HG02943 (cell line): Measurements from ENCODE around the gene STRADA.

Experiments used
- ATAC-seq: cut with Tn5 transposase; IDR thresholded peaks from one replicate; pipeline ENCODE4 v1.9.1; 2021; ENCODE audit warnings: mild to moderate bottlenecking, low read depth, moderate library complexity; ENCODE audit not compliant: unreplicated experiment

The STRADA gene

DNA sequence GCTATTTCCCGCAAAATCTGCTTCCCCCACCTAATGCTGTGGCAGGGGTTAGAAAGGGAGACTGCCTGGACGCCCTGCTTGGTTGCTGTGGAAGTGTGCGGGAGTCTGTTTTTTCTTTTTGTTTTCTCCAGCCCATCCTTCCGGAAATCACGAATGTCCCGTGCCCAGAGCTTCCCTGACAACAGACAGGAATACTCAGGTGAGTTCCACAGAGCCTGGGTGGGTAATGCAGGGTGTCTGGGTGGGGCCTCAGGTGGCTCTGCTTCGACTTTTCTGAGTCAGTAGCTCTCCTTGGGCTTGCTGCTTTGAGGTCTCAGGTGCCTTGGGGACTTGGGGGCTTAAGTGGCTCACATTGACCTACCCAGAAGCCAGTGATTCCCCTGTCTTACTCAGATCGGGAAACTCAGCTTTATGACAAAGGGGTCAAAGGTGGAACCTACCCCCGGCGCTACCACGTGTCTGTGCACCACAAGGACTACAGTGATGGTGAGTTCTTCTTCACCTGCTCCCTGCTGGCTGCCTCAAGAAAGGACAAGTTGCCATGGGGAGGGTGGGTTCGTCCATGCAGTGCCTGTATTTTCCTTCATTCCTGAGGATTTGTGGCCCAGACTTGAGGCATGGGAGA is 53.1 kb downstream of the STRADA start:
- ATAC-seq: no peak

DNA sequence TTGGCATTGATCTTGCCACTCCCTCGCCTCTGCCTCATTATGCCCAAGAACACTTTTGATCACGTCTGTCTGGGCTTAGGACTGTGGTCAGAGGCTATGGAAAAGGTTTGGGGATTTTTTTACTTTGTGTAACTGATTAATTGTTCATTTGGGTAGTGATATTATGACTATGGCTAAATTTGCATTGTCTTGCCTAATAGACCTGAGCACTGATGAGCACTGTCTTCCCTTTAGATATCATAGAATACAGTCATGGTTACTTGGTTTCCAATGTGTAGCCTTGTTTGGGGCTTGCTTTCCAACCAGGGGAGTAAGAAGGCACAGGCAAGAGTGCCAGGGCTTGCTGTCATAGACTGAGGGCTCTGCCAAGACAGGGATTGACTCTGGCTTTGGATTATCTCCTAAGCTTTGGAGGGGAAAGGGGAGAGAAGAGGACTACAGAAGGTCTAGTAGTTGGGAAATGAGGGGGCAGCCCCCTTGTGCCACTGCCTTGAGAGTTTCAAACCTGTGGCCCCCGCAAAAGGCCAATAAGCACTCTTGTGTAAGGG is 55.4 kb downstream of the STRADA start:
- ATAC-seq: no peak

GRCh38 chr17:63685578-63685977 is 56.0 kb downstream of the STRADA start:
- ATAC-seq: no peak

- ATAC-seq: no peak
Measured at GRCh38 chr17:63685041-63685440, 56.6 kb downstream of the STRADA start.

GRCh38 chr17:63682981-63683380 is 58.6 kb downstream of the STRADA start:
- ATAC-seq: no peak

DNA sequence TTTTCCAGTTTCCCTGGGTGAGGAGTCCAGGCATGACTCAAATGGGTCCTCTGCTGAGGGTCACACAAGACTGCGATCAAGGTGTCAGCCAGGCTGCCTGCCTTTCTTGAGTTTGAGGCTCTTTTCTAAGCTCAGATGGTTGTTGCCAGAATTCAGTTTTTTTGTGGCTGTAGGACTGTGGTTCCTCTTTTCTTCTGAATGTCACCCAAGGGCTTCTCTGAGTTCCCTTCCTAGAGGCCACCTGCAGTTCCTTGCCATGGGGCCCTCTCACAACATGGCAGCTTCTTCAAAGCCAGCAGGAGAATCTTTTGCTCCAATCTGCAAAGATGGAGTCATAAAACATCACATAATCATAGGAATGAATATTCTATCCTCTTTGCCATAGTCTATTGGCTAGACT is 59.2 kb downstream of the STRADA start:
- no peak for ATAC-seq

GRCh38 chr17:63681530-63681929 is 60.1 kb downstream of the STRADA start:
- ATAC-seq: no peak

DNA sequence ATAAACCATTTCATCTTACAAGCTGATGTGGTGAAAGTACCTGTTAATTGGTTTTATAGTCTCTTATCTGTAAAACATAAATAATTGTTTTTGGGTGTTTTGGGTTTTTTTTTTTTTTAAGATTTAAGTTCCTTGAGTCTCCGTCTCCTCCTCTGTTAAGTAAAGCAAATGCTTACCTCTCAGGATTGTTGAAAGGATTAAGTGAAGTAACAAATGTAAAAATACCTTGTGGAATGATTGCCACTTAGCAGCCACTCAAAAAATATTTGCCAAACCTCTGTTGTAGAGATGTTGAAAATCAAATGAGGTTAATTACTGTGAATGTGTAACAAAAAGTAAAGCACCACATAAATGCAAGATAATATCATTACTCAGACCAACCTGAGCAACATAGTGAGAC is 60.9 kb downstream of the STRADA start:
- ATAC-seq: no peak

GRCh38 chr17:63679214-63679613 is 62.4 kb downstream of the STRADA start:
- no peak for ATAC-seq

DNA sequence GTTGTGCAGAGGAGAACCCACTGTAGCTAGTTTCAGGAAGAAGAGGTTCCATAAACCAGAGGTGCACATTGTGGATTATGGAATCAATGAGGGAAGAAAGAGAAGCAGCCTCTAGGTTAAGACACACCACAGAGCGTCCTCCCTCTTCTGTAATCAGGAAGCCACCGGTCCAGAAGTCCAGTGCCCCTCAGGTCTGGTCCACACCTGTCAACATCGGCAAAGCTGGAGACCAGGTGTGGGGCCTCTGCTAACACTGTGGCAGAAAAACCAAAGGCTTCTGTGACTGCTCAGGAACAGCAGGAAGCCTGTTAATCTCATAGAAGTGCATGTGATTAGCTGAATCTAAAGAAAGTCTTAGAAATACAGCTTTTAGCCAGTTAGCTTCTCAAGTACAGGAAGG is 65.0 kb downstream of the STRADA start:
- ATAC-seq: no peak

- ATAC-seq: no peak
Measured at GRCh38 chr17:63675607-63676546, 65.7 kb downstream of the STRADA start.

- no peak for ATAC-seq
Measured at GRCh38 chr17:63675231-63675606, 66.4 kb downstream of the STRADA start.

GRCh38 chr17:63672856-63673255 is 68.7 kb downstream of the STRADA start:
- ATAC-seq: no peak

DNA sequence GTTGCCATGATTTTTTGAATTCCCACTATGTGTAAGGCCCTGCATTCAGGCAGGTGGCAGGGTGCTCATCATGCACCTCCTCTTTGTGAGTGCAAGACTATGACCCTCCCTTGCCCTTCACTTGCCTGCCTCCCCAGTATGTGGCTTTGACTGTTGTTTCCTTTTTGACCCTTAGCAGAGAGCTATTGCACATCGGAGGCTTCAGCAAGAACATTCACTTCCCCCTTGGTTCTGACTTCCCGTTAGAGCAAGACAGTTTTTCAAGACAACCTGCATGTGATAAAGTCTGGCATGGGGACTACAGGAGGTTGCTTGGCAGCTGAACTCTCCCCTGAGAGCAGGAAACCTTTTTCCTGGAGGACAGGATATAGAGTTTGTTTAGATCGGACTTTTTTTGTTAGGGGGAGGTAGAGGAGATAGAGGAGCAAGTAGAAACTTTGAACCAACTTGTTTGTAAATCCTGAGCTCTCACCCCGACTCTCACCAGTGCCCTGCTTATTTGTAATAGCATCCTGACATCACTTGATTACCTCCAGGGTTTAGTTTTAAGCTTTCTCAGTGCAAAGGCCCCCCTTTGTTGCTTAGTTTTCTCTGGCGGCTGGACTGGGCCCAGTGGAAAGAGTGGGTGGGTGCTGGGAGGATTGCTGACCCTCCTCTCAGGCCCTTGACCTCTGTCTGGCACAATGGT is 75.9 kb downstream of the STRADA start:
- no peak for ATAC-seq

- no peak for ATAC-seq
Measured at GRCh38 chr17:63659850-63660249, 81.7 kb downstream of the STRADA start.

GRCh38 chr17:63658366-63658765 is 83.2 kb downstream of the STRADA start:
- ATAC-seq: no peak

DNA sequence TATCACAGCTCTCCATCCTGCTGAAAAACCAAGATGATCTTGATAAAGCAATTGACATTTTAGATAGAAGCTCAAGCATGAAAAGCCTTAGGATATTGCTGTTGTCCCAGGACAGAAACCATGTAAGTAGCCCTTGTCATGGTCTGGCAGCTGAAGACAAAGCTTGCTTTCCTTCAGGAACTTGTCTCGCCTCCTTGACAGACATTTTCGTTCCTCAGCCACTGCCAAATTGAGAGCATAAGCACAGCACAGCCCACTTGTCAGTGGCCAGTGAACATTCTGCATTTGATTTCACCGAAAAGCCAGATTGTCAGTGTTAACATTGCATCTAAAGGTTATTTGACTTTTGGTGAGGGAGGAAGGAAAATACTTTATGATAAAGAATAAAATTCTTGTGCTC is 83.8 kb downstream of the STRADA start:
- no peak for ATAC-seq

DNA sequence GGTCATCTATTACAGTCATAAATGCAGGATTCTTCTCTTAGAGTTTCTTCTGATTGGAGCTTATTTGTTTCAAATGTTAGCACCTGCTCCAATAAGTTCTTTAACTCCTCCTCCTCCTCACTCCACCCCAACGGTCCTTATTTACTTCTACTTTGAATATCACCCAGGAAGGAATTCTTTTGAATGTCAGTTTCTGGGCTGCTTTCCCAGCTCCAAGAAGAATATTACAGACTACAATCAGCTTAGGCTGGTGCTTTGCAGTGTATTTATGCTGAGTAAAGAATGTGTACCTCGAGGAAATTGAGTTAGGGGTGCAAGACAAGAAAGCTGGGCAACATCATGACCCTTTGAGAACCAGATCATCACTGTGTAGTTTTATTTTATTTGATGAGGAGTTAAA is 88.5 kb downstream of the STRADA start:
- ATAC-seq: no peak
